H9 (cell line): ENCODE results near the gene HIPK4. TPM values are rescaled to one million over a fixed set of nuclear protein-coding genes. Genes with fewer than 3 reads are reported as not detected.

Experiments used
- DNase-seq: peaks from one replicate; pipeline ENCODE4 v3.0.0-alpha.2; 2017
- H2AFZ ChIP-seq: one replicate; pipeline ENCODE4 v1.6.1; 2013; ENCODE audit warnings: mild to moderate bottlenecking, low read length, control low read depth, moderate library complexity
- H2AK5ac ChIP-seq: 2 replicates; pipeline ENCODE4 v1.6.1; 2013; ENCODE audit warnings: low read length, control low read depth, mixed read lengths; ENCODE audit not compliant: insufficient read length
- H2BK120ac ChIP-seq: one replicate; pipeline ENCODE4 v1.6.1; 2013; ENCODE audit warnings: low read depth, mild to moderate bottlenecking, low read length, control low read depth, inconsistent platforms; ENCODE audit not compliant: poor library complexity, severe bottlenecking
- H2BK12ac ChIP-seq: 2 replicates; pipeline ENCODE4 v1.6.1; 2013; ENCODE audit warnings: low read length, control low read depth, mixed read lengths, low read depth; ENCODE audit not compliant: insufficient read length
- H2BK15ac ChIP-seq: 2 replicates; pipeline ENCODE4 v1.6.1; 2013; ENCODE audit warnings: low read depth, low read length, control low read depth
- H2BK20ac ChIP-seq: one replicate; pipeline ENCODE4 v1.6.1; 2013; ENCODE audit warnings: low read depth, mild to moderate bottlenecking, low read length, control low read depth, inconsistent platforms; ENCODE audit not compliant: poor library complexity, severe bottlenecking
- H2BK5ac ChIP-seq: 2 replicates; pipeline ENCODE4 v1.6.1; 2013; ENCODE audit warnings: low read length, control low read depth, mixed read lengths; ENCODE audit not compliant: insufficient read length
- H3K14ac ChIP-seq: 2 replicates; pipeline ENCODE4 v1.6.1; 2013; ENCODE audit warnings: low read length, control low read depth; ENCODE audit not compliant: insufficient read depth
- H3K18ac ChIP-seq: 2 replicates; pipeline ENCODE4 v1.6.1; 2013; ENCODE audit warnings: low read depth, mild to moderate bottlenecking, mixed read lengths, low read length, control low read depth; ENCODE audit not compliant: insufficient read length
- H3K23ac ChIP-seq: 2 replicates; pipeline ENCODE4 v1.6.1; 2013; ENCODE audit warnings: low read length, control low read depth, mixed read lengths, low read depth; ENCODE audit not compliant: insufficient read length
- H3K23me2 ChIP-seq: 2 replicates; pipeline ENCODE4 v1.6.1; 2013; ENCODE audit warnings: low read depth, mild to moderate bottlenecking, mixed read lengths, low read length, control low read depth; ENCODE audit not compliant: insufficient read length, poor library complexity, severe bottlenecking
- H3K27ac ChIP-seq: 2 replicates; pipeline ENCODE4 v1.5.1; 2013; ENCODE audit warnings: low read length, control low read depth, mixed read lengths, low read depth; ENCODE audit not compliant: insufficient read length
- H3K27me3 ChIP-seq: 2 replicates; pipeline ENCODE4 v1.6.1; 2013; ENCODE audit warnings: low read length, control low read depth, inconsistent platforms; ENCODE audit not compliant: insufficient read depth
- H3K4ac ChIP-seq: 2 replicates; pipeline ENCODE4 v1.6.1; 2013; ENCODE audit warnings: low read depth, mild to moderate bottlenecking, control low read depth, inconsistent platforms, low read length, moderate library complexity
- H3K4me1 ChIP-seq: 2 replicates; pipeline ENCODE4 v1.6.1; 2013; ENCODE audit warnings: low read length, control low read depth, inconsistent platforms; ENCODE audit not compliant: insufficient read depth
- H3K4me2 ChIP-seq: 2 replicates; pipeline ENCODE4 v1.6.1; 2013; ENCODE audit warnings: low read length, control low read depth, mixed read lengths; ENCODE audit not compliant: insufficient read length, insufficient read depth
- H3K56ac ChIP-seq: 2 replicates; pipeline ENCODE4 v1.6.1; 2013; ENCODE audit warnings: low read depth, mild to moderate bottlenecking, mixed read lengths, low read length, control low read depth; ENCODE audit not compliant: insufficient read length
- H3K79me1 ChIP-seq: 2 replicates; pipeline ENCODE4 v1.6.1; 2013; ENCODE audit warnings: low read depth, mild to moderate bottlenecking, moderate library complexity, low read length, control low read depth, inconsistent platforms; ENCODE audit not compliant: insufficient read depth, poor library complexity, severe bottlenecking
- H3K79me2 ChIP-seq: 2 replicates; pipeline ENCODE4 v1.6.1; 2013; ENCODE audit warnings: low read length, control low read depth, inconsistent platforms; ENCODE audit not compliant: insufficient read depth
- H3K9ac ChIP-seq: 2 replicates; pipeline ENCODE4 v1.6.1; 2013; ENCODE audit warnings: low read length, control low read depth, mixed read lengths; ENCODE audit not compliant: insufficient read length; ENCODE audit errors: extremely low read depth
- H3K9me3 ChIP-seq: one replicate; pipeline ENCODE4 v1.6.1; 2013; ENCODE audit warnings: low read depth, low read length, inconsistent platforms; ENCODE audit not compliant: control insufficient read depth
- H3T11ph ChIP-seq: one replicate; pipeline ENCODE4 v1.6.1; 2013; ENCODE audit warnings: mild to moderate bottlenecking, low read length, control low read depth, inconsistent platforms
- H4K20me1 ChIP-seq: one replicate; pipeline ENCODE4 v1.6.1; 2013; ENCODE audit not compliant: control insufficient read depth, insufficient read length, insufficient read depth
- H4K5ac ChIP-seq: 2 replicates; pipeline ENCODE4 v1.6.1; 2013; ENCODE audit warnings: low read depth, mild to moderate bottlenecking, mixed read lengths, low read length, control low read depth; ENCODE audit not compliant: insufficient read length
- H4K8ac ChIP-seq: replicated peaks from 2 replicates; pipeline ENCODE4 v1.6.1; 2013; ENCODE audit warnings: low read length, control low read depth, mixed read lengths, low read depth; ENCODE audit not compliant: insufficient read length
- H4K91ac ChIP-seq: 2 replicates; pipeline ENCODE4 v1.6.1; 2013; ENCODE audit warnings: low read depth, mild to moderate bottlenecking, moderate library complexity, mixed read lengths, low read length, control low read depth; ENCODE audit not compliant: insufficient read length
- H3K27ac Mint-ChIP-seq, 3 experiments: 2 replicates in 2 of 3; 3 replicates in 1 of 3; pipeline ENCODE4 v1.8.0; 2020 to 2021; ENCODE audit warnings: mixed read lengths in 3 of 3, mild to moderate bottlenecking in 1 of 3, moderate library complexity in 1 of 3
- H3K27me3 Mint-ChIP-seq: 2 replicates; pipeline ENCODE4 v1.8.0; 2021; ENCODE audit warnings: low read depth, mild to moderate bottlenecking, moderate library complexity, mixed read lengths
- H3K36me3 Mint-ChIP-seq, 3 experiments: 2 replicates in 2 of 3; 3 replicates in 1 of 3; pipeline ENCODE4 v1.8.0; 2020 to 2021; ENCODE audit warnings: low read depth in 3 of 3, mixed read lengths in 3 of 3; ENCODE audit not compliant: insufficient read depth in 1 of 3
- H3K4me1 Mint-ChIP-seq, 2 experiments: 2 replicates each; pipeline ENCODE4 v1.8.0; 2020; ENCODE audit warnings: mixed read lengths in 2 of 2
- H3K4me3 Mint-ChIP-seq, 2 experiments: 2 replicates in 1 of 2; 3 replicates in 1 of 2; pipeline ENCODE4 v1.8.0; 2020 to 2021; ENCODE audit warnings: mild to moderate bottlenecking in 2 of 2, mixed read lengths in 2 of 2, moderate library complexity in 1 of 2
- H3K9me3 Mint-ChIP-seq, 2 experiments: 2 replicates in 1 of 2; 3 replicates in 1 of 2; pipeline ENCODE4 v1.8.0; 2020; ENCODE audit warnings: mild to moderate bottlenecking in 2 of 2, mixed read lengths in 2 of 2, moderate library complexity in 1 of 2
- WGBS: extraction: QIAGEN DNeasy Blood & Tissue Kit; methylation state at CpG from one replicate; pipeline ENCODE4 v1.1.7; 2013; ENCODE audit warnings: missing lambda C conversion rate, low lambda C conversion rate, mixed read lengths; ENCODE audit not compliant: insufficient read length; ENCODE audit errors: extremely low coverage; 5-methylcytosine and 5-hydroxymethylcytosine counted together
- total RNA-seq: library from RNA; stranded (reverse); gene quantifications from 2 replicates; pipeline ENCODE4 v1.2.1, GENCODE V29; 2021
- TF ChIP-seq, protein P1 (sequence below): fragments of 200-600 bp; sonication (generic); conservative IDR thresholded peaks from 3 replicates; pipeline ENCODE4 v1.8.0; 2021; ENCODE audit warnings: antibody characterized with exemption, mild to moderate bottlenecking

The HIPK4 gene
- total RNA-seq, 1 experiment from 2014 or later: 0.15 TPM

DNA sequence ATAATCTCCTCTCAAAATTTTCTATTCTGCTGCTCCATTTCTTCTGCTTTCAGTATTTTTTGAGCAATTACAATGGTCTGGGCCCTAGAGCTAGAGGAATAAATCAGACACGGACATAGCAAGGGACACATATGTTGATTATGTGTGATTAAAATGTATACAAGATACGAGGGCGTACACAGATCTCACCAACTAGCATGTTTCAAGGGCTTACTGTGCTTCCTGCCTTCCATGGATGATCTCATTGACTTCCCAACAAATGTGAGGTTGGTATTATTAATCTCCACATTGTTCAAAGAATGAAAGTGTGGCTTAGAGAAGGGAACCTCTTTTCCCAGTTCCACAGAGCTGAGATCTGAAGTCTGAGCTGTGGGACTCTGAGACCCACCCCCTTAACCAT, 32.3 kb downstream of the HIPK4 start:
- Mint-ChIP-seq H3K27ac (peak overlapping the region in 2 of 3 experiments; percentile 45 to 63; a peak in 3 of 7 replicates), H3K4me1 (peaks cover 2 to 3% of the 10 kb centered on the region in 2 experiments; a peak in 3 of 4 replicates)
- no peak overlapping the region for H3K14ac ChIP-seq

More for the DNA sequence above, 32.3 kb downstream of the HIPK4 start:
- H2AFZ ChIP-seq: no peak overlapping the region
- no peaks in the 10 kb centered on the region for H3K27me3 Mint-ChIP-seq
- H3K9ac ChIP-seq: no peak overlapping the region
- no peak overlapping the region for H3K56ac ChIP-seq
- no peak overlapping the region for H2BK5ac ChIP-seq
- H3T11ph ChIP-seq: no peak overlapping the region
- no peak overlapping the region for H3K27ac ChIP-seq
- H4K91ac ChIP-seq: no peak overlapping the region
- H3K4me1 ChIP-seq: no peaks in the 10 kb centered on the region
- no peak overlapping the region for H2BK15ac ChIP-seq
- H4K5ac ChIP-seq: no peak overlapping the region
- H3K18ac ChIP-seq: no peak overlapping the region
- no peaks in the 10 kb centered on the region for H3K79me1 ChIP-seq
- H4K20me1 ChIP-seq: no peaks in the 10 kb centered on the region
- H3K27me3 ChIP-seq: no peaks in the 10 kb centered on the region
- no peak overlapping the region for H3K23ac ChIP-seq
- H3K9me3 Mint-ChIP-seq: no peaks in the 10 kb centered on the region
- H2BK12ac ChIP-seq: no peak overlapping the region
- H2BK120ac ChIP-seq: no peak overlapping the region
- no peak overlapping the region for H3K4me3 Mint-ChIP-seq
- no peak overlapping the region for H3K4me2 ChIP-seq
- H3K79me2 ChIP-seq: no peaks in the 10 kb centered on the region
- no peaks in the 10 kb centered on the region for H3K9me3 ChIP-seq
- H3K23me2 ChIP-seq: no peaks in the 10 kb centered on the region
- no peak overlapping the region for H2AK5ac ChIP-seq
- no peak for DNase-seq
- TF ChIP-seq, protein P1, sequence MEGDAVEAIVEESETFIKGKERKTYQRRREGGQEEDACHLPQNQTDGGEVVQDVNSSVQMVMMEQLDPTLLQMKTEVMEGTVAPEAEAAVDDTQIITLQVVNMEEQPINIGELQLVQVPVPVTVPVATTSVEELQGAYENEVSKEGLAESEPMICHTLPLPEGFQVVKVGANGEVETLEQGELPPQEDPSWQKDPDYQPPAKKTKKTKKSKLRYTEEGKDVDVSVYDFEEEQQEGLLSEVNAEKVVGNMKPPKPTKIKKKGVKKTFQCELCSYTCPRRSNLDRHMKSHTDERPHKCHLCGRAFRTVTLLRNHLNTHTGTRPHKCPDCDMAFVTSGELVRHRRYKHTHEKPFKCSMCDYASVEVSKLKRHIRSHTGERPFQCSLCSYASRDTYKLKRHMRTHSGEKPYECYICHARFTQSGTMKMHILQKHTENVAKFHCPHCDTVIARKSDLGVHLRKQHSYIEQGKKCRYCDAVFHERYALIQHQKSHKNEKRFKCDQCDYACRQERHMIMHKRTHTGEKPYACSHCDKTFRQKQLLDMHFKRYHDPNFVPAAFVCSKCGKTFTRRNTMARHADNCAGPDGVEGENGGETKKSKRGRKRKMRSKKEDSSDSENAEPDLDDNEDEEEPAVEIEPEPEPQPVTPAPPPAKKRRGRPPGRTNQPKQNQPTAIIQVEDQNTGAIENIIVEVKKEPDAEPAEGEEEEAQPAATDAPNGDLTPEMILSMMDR: no peak
- no peaks in the 10 kb centered on the region; a peak in 1 of 7 replicates for H3K36me3 Mint-ChIP-seq
- no peak overlapping the region for H4K8ac ChIP-seq
- H2BK20ac ChIP-seq: no peak overlapping the region
- H3K4ac ChIP-seq: no peak overlapping the region
- no CpG with 5 or more reads among the region's 3 CpGs for WGBS
